H1 (cell line): ENCODE results near the gene NDST4. TPM values are rescaled to one million over a fixed set of nuclear protein-coding genes. Genes with fewer than 3 reads are reported as not detected.

Experiments used
- CTCF ChIA-PET: fragments of 300-600 bp; sonication (Branson Sonifier 250); formaldehyde crosslinking; loops from one replicate; lab custom pipeline; 2021; ENCODE audit not compliant: partially characterized antibody; lab: Charles Lee
- POLR2A ChIA-PET: fragments of 300-600 bp; sonication (Branson Sonifier 250); formaldehyde crosslinking; loops from one replicate; lab custom pipeline; 2021; ENCODE audit warnings: inconsistent platforms; ENCODE audit not compliant: partially characterized antibody; lab: Charles Lee
- DNase-seq, 2 experiments: peaks; one replicate each; pipeline versions ENCODE4 v3.0.0 to v3.0.0-alpha.2; 2010 to 2022; ENCODE audit warnings: low spot score in 2 of 2, low read depth in 1 of 2, mixed read lengths in 1 of 2
- FAIRE-seq: peaks from 2 replicates; lab custom pipeline; 2011; peaks lifted over from hg19 to GRCh38; lab: Jason Lieb, UNC
- H2AFZ ChIP-seq: 2 replicates; pipeline ENCODE4 v1.8.1; 2012; ENCODE audit warnings: low read length, inconsistent platforms
- H2AK5ac ChIP-seq: 2 replicates; pipeline ENCODE4 v1.6.1; 2013; ENCODE audit warnings: low read depth, low read length
- H2BK120ac ChIP-seq: replicated peaks from 2 replicates; pipeline ENCODE3; 2013; ENCODE audit warnings: low read depth, low read length, inconsistent platforms
- H2BK12ac ChIP-seq: 2 replicates; pipeline ENCODE4 v1.6.1; 2013; ENCODE audit warnings: low read depth, low read length
- H2BK15ac ChIP-seq: 2 replicates; pipeline ENCODE4 v1.6.1; 2013; ENCODE audit warnings: low read length
- H2BK20ac ChIP-seq: 2 replicates; pipeline ENCODE4 v1.6.1; 2013; ENCODE audit warnings: low read length
- H2BK5ac ChIP-seq: 2 replicates; pipeline ENCODE4 v1.6.1; 2013; ENCODE audit warnings: low read depth, low read length
- H3K14ac ChIP-seq: 2 replicates; pipeline ENCODE4 v1.6.1; 2013; ENCODE audit warnings: inconsistent platforms; ENCODE audit not compliant: insufficient read length
- H3K18ac ChIP-seq: 2 replicates; pipeline ENCODE4 v1.6.1; 2013; ENCODE audit warnings: low read length; ENCODE audit errors: extremely low read depth
- H3K23ac ChIP-seq: 2 replicates; pipeline ENCODE4 v1.6.1; 2013; ENCODE audit warnings: inconsistent platforms; ENCODE audit not compliant: insufficient read length
- H3K23me2 ChIP-seq: 2 replicates; pipeline ENCODE4 v1.6.1; 2013; ENCODE audit warnings: low read depth, low read length
- H3K27ac ChIP-seq: 2 replicates; pipeline ENCODE4 v1.6.1; 2011; ENCODE audit warnings: low read depth, low read length, inconsistent platforms
- H3K27me3 ChIP-seq, 4 experiments: replicated peaks in 1 of 4; 1 replicate in 1 of 4; 2 replicates in 3 of 4; pipeline versions ENCODE4 v1.6.1 to v1.8.1; 2011 to 2013; ENCODE audit warnings: low read length in 3 of 4, mild to moderate bottlenecking in 3 of 4, inconsistent platforms in 2 of 4, mixed read lengths in 2 of 4, moderate library complexity in 1 of 4; ENCODE audit not compliant: control insufficient read depth in 3 of 4, insufficient read depth in 3 of 4; ENCODE audit errors: extremely low read depth in 1 of 4
- H3K36me3 ChIP-seq, 4 experiments: 2 replicates each; pipeline versions ENCODE4 v1.6.1 to v1.8.1; 2011 to 2013; ENCODE audit warnings: mild to moderate bottlenecking in 4 of 4, low read length in 3 of 4, moderate library complexity in 2 of 4, control low read depth in 1 of 4, inconsistent platforms in 1 of 4; ENCODE audit not compliant: insufficient read depth in 4 of 4, control insufficient read depth in 2 of 4
- H3K4ac ChIP-seq: replicated peaks from 2 replicates; pipeline ENCODE3; 2013; ENCODE audit warnings: low read length, low read depth, mixed read lengths, inconsistent platforms; ENCODE audit not compliant: insufficient read length
- H3K4me1 ChIP-seq, 4 experiments: replicated peaks in 1 of 4; 1 replicate in 1 of 4; 2 replicates in 3 of 4; pipeline versions ENCODE4 v1.6.1 to v1.8.1; 2011 to 2013; ENCODE audit warnings: low read length in 3 of 4, inconsistent platforms in 2 of 4, mixed read lengths in 1 of 4; ENCODE audit not compliant: insufficient read depth in 4 of 4, control insufficient read depth in 3 of 4
- H3K4me2 ChIP-seq, 2 experiments: 2 replicates each; pipeline versions ENCODE4 v1.6.1 to v1.8.1; 2011 to 2013; ENCODE audit warnings: low read depth in 2 of 2, low read length in 2 of 2, control low read depth in 1 of 2, inconsistent platforms in 1 of 2, mild to moderate bottlenecking in 1 of 2; ENCODE audit not compliant: insufficient read depth in 1 of 2
- H3K4me3 ChIP-seq, 4 experiments: fragments of 200-600, 300-600 bp in 1 of 4; sonication (generic), shearing (Covaris generic), sonication (Bioruptor Twin) in 1 of 4; 2 replicates each; pipeline versions ENCODE4 v1.5.1 to v1.8.1; 2011 to 2016; ENCODE audit warnings: low read length in 4 of 4, low read depth in 3 of 4, control low read depth in 2 of 4, inconsistent platforms in 2 of 4, mild to moderate bottlenecking in 2 of 4, mixed read lengths in 1 of 4, moderate library complexity in 1 of 4; ENCODE audit not compliant: insufficient read depth in 2 of 4; ENCODE audit errors: extremely low read depth in 1 of 4
- H3K56ac ChIP-seq: replicated peaks from 2 replicates; pipeline ENCODE3; 2013; ENCODE audit warnings: low read depth, mild to moderate bottlenecking, mixed read lengths, low read length, inconsistent platforms; ENCODE audit not compliant: insufficient read length
- H3K79me1 ChIP-seq: 2 replicates; pipeline ENCODE4 v1.6.1; 2013; ENCODE audit warnings: low read depth, low read length, control low read depth
- H3K79me2 ChIP-seq, 2 experiments: 2 replicates each; pipeline versions ENCODE4 v1.6.1 to v1.8.1; 2012 to 2013; ENCODE audit warnings: low read length in 2 of 2, mild to moderate bottlenecking in 2 of 2, inconsistent platforms in 1 of 2; ENCODE audit not compliant: insufficient read depth in 2 of 2, control insufficient read depth in 1 of 2
- H3K9ac ChIP-seq, 4 experiments: replicated peaks in 1 of 4; 1 replicate in 1 of 4; 2 replicates in 3 of 4; pipeline versions ENCODE4 v1.6.1 to v1.8.1; 2011 to 2013; ENCODE audit warnings: low read depth in 3 of 4, low read length in 3 of 4, control low read depth in 2 of 4, mild to moderate bottlenecking in 2 of 4, moderate library complexity in 2 of 4, inconsistent platforms in 1 of 4; ENCODE audit errors: extremely low read depth in 1 of 4
- H3K9me3 ChIP-seq, 2 experiments: 2 replicates each; pipeline versions ENCODE4 v1.6.1 to v1.8.1; 2012 to 2013; ENCODE audit warnings: mild to moderate bottlenecking in 2 of 2, moderate library complexity in 2 of 2, control low read depth in 1 of 2, inconsistent platforms in 1 of 2, low read depth in 1 of 2, low read length in 1 of 2, mixed read lengths in 1 of 2; ENCODE audit not compliant: insufficient read depth in 2 of 2
- H4K20me1 ChIP-seq, 2 experiments: replicated peaks in 1 of 2; 2 replicates each; pipeline versions ENCODE3 to v1.8.1; 2011 to 2013; ENCODE audit warnings: inconsistent platforms in 2 of 2, low read length in 2 of 2, mild to moderate bottlenecking in 1 of 2; ENCODE audit not compliant: insufficient read depth in 2 of 2, control insufficient read depth in 1 of 2
- H4K5ac ChIP-seq: 2 replicates; pipeline ENCODE4 v1.6.1; 2013; ENCODE audit warnings: low read length, low read depth, mixed read lengths, inconsistent platforms; ENCODE audit not compliant: insufficient read length
- H4K8ac ChIP-seq: 2 replicates; pipeline ENCODE4 v1.8.0; 2013; ENCODE audit warnings: mild to moderate bottlenecking, moderate library complexity, low read length, inconsistent platforms; ENCODE audit not compliant: insufficient read depth; ENCODE audit errors: extremely low read depth
- H4K91ac ChIP-seq: replicated peaks from 2 replicates; pipeline ENCODE3; 2013; ENCODE audit warnings: low read length, mixed read lengths, inconsistent platforms; ENCODE audit not compliant: insufficient read length
- GTF2F1 ChIP-seq: IDR thresholded peaks from 2 replicates; pipeline ENCODE4 v1.6.1; 2012; ENCODE audit warnings: low read depth, low read length, improper control_type of control experiment, borderline replicate concordance
- KDM5A ChIP-seq: fragments of 200-600 bp; IDR thresholded peaks from 2 replicates; pipeline ENCODE4 v1.7.1; 2012; ENCODE audit warnings: mild to moderate bottlenecking, low read length, inconsistent platforms, mixed read lengths
- SP2 ChIP-seq: IDR thresholded peaks from 2 replicates; pipeline ENCODE4 v1.6.1; 2012; ENCODE audit warnings: mild to moderate bottlenecking, low read length, inconsistent platforms
- SUZ12 ChIP-seq: fragments of 200-600 bp; sonication (generic); IDR thresholded peaks from 2 replicates; pipeline ENCODE4 v1.6.1; 2012; ENCODE audit warnings: mild to moderate bottlenecking, inconsistent platforms, low read length, moderate library complexity, mixed read lengths
- WGBS, 2 experiments: shearing (Covaris generic) in 1 of 2; methylation state at CpG; one replicate each; pipeline versions ENCODE4 v1.1.6 to v1.1.7; 2013 to 2015; ENCODE audit warnings: low lambda C conversion rate in 2 of 2, mixed read lengths in 2 of 2, inconsistent platforms in 1 of 2, low coverage in 1 of 2, missing lambda C conversion rate in 1 of 2; ENCODE audit not compliant: insufficient replicate concordance in 2 of 2, insufficient coverage in 1 of 2, insufficient read length in 1 of 2; ENCODE audit errors: extremely low coverage in 1 of 2, missing lambda C conversion rate in 1 of 2; 5-methylcytosine and 5-hydroxymethylcytosine counted together
- polyA plus RNA-seq, 7 experiments: library from polyadenylated mRNA; depleted of rRNA in 3 of 7; stranded (reverse) in 5 of 7; unstranded in 2 of 7; fragments of >200 nt in 5 of 7; fragments of 200-250 nt in 2 of 7; gene quantifications; 1 replicate in 5 of 7; 2 replicates in 1 of 7; 4 replicates in 1 of 7; pipeline versions ENCODE4 v1.2.1 to v1.2.3, GENCODE V29; 2011 to 2013; ENCODE audit warnings: missing spikeins in 2 of 7, mixed read lengths in 2 of 7
- total RNA-seq: library from RNA; stranded (reverse); fragmentation: NEBNext Ultra II Directional; extraction: Animal tissue kit (Norgen Biotek cat#: 25700); gene quantifications from 2 replicates; pipeline ENCODE4 v1.2.1, GENCODE V29; 2021

Gene NDST4
- total and polyA plus RNA-seq, 2 of the 8 experiments (the other 6 are each of a cell fraction or from before 2014, with no cell fraction given), result 0.02 TPM; not detected in 1

DNA sequence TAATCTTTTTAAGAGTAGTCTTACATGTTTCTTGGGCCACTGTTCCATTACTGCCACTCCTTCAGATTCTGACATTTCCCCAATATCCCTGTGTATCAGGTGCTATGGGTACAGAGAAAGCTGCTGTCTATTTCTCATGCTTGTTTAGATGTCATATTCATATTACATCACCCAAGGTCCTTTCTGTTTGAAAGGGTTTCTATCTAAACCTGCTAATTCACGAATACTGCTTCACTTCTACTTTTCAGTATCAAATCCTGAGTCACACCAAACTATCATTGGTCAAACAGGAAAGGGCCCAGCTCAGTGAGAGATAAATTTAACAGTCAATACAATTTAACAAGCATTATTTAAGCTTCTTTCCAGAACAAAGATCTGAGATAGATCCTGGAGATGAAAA lies 273.4 kb downstream of the NDST4 start:
- 82% methylated on average over 1 of the region's 1 CpG; no CpG with 5 or more reads in 1 of the 2 experiments for WGBS, 2 experiments
- no peak for FAIRE-seq

More for the DNA sequence above, 273.4 kb downstream of the NDST4 start:
- H2AK5ac ChIP-seq, result no peak overlapping the region
- H4K20me1 ChIP-seq, result no peaks in the 10 kb centered on the region
- CTCF ChIA-PET, result no interaction called here
- H3K4me3 ChIP-seq, result no peak overlapping the region
- no peak overlapping the region for H3K4ac ChIP-seq
- H3K9me3 ChIP-seq, result no peaks in the 10 kb centered on the region
- no peak overlapping the region for H4K8ac ChIP-seq
- no peak overlapping the region for H2AFZ ChIP-seq
- H3K27ac ChIP-seq, result no peak overlapping the region
- H3K79me2 ChIP-seq, result no peaks in the 10 kb centered on the region
- TF ChIP-seq KDM5A (no peak), SUZ12 (no peak), GTF2F1 (no peak), SP2 (no peak)
- TF ChIP-seq, all 59 proteins: peak for 0
- Histone ChIP-seq H3K23me2 (no peaks in the 10 kb centered on the region), H2BK20ac (no peak overlapping the region), H3K79me1 (no peaks in the 10 kb centered on the region), H3K4me2 (no peak overlapping the region), H3K23ac (no peak overlapping the region), H3K36me3 (no peaks in the 10 kb centered on the region), H3K9ac (no peak overlapping the region), H2BK5ac (no peak overlapping the region), H3K14ac (no peak overlapping the region), H3K18ac (no peak overlapping the region), H4K91ac (no peak overlapping the region), H2BK15ac (no peak overlapping the region), H4K5ac (no peak overlapping the region), H2BK120ac (no peak overlapping the region), H3K56ac (no peak overlapping the region), H3K4me1 (no peaks in the 10 kb centered on the region), H2BK12ac (no peak overlapping the region), H3K27me3 (no peaks in the 10 kb centered on the region)
- no peak for DNase-seq
- POLR2A ChIA-PET, result no interaction called here
